HG02973 (cell line): ENCODE data around the gene ACOX1.

ENCODE experiments used
- ATAC-seq: cut with Tn5 transposase; IDR thresholded peaks from one replicate; pipeline ENCODE4 v1.9.1; 2021; ENCODE audit warnings: moderate library complexity; ENCODE audit not compliant: unreplicated experiment

ACOX1 gene

DNA sequence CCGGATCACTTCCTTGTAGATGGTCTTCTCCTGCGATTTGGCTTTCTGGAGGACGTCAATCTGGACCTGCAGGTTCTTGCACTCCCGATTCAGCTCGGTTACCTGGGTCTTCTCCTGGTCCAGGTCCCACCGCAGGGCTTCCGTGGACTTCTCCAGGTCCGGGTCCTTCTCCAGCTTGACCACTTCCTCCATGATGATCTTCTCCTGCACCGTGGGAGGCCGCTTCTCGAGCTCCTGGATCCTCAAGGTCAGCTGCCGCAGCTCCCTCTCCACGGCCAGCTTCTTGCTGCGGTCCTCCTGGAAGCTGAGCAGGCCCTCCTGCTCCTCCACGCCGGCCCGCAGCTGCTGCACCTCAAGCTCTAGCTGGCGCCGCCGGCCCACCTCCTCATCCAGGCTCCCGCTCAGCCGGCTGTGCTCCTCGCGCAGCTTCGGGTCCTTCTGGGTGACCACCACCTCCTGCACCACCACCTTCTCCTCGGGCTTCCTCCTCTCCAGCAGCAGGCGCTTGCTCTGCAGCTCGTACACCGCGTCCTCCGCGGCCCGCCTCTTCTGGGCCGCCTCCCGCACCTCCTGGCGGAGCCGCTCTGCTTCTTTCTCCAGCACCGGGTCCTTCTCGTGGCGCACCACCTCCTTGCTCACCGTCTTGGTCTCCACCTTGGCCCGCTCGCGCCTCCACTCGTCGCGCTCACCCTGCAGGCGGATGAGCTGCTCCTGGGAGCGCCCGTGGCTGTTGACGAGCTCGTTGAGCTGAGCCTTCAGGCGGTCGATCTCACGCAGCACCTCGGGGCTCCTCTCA, 29.9 kb upstream of the ACOX1 start:
- ATAC-seq: no peak

DNA sequence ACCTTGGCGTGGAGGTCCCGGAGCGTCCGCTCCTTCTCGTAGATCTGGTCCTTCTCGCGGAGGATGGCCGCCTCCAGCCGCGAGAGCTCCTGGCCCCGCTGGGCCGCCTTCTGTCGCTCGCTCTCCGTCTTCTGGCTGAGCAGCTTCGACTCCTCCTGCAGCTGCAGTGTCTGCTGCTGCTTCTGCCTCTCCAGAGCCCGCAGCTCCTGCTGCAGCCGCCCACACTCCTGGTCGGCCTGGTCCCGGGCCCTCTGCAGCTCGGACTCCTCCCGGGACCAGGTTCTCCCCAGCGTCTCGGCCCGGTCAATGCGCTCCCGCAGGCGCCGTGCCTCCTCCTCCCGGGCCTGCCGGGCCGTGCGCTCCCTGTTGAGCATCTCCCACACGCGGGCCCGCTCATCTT, 29.2 kb upstream of the ACOX1 start:
- ATAC-seq: no peak

DNA sequence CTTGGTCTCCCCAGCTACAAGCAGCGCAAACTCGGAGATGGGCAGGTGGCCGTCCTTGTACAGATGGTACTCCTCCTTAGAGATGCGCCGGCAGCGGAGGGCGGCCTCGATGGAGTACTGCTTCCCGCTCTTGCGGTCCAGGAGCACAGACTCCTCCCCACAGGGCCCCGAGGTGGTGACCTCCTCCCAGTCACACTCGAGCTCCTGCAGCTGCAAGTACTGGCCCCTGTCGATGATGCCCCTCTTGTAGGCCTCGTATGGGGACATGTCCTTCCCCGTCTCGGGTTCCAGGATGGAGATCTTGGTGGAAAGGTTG, 28.8 kb upstream of the ACOX1 start:
- ATAC-seq: no peak

DNA sequence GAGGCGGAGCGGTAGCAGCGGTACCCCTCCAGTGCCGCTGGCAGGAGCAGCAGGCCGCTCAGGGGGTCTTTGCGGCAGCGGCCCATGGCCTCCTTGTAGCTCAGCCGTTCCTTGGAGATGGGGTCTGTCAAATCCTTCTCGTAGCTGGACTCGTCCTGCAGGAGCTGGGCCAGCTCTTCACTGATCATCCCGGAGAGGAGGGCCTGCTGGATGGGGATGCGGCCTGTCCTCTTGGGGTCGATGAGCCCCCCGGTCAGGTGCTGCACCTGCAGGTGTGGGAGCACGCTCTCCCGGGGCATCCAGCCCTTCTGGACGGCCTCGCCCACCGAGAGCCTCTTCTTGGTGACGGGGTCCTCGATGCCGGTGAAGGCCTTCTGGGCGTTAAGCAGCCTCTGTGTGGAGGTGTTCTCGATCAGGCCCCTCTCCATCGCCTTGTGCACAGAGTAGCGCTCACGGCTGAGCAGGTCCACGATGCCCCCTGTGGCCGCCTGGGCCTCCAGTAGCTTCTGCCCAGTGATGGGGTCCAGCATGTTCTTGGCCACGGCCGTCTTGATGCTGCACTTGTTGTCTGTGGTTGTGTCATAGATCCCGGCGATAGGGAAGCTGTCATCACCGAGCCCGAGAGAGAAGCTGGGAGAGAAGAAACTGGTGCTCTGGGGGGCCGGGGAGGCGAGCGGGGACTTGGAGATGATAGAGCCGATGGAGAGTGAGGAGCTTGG, 28.3 kb upstream of the ACOX1 start:
- ATAC-seq: no peak

DNA sequence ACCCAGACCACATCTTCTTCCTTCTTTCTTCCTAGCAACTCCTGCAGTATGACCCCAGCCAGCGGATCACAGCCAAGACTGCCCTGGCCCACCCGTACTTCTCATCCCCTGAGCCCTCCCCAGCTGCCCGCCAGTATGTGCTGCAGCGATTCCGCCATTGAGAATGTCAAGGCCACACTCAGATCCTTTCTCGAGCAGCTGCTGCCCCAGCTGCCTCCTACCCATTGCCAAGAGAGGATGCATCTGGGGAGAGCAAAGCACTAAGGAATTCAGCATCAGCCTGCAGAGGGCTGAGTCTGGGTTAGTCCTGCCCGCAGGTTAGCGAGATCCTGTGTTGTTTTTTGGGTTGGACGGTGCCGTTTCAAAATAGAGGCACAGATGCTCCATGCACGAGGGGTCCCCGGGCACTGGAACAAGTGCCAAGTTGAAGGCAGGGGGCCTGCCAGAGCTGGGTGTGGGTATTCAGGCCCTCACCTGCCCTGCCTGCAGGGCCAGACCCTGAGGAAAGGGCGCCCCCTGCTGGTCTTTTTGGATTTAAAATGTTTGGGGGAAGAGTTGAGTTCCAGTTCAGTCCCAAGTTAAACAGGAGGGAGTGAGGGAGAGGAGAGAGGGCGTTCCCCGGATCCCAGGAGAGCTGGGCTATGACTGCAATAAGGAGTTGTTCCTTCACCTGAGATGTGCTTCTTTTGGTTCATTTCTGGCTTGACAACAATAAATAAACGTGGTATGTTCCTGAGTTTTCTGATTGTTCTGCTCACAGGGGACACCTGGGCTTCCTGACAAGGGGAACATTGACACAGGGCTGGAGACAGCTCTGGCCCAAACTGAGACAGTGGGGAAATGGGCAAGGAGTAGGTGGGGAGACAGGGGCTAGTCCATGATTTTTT, 26.5 kb upstream of the ACOX1 start:
- ATAC-seq: no peak

DNA sequence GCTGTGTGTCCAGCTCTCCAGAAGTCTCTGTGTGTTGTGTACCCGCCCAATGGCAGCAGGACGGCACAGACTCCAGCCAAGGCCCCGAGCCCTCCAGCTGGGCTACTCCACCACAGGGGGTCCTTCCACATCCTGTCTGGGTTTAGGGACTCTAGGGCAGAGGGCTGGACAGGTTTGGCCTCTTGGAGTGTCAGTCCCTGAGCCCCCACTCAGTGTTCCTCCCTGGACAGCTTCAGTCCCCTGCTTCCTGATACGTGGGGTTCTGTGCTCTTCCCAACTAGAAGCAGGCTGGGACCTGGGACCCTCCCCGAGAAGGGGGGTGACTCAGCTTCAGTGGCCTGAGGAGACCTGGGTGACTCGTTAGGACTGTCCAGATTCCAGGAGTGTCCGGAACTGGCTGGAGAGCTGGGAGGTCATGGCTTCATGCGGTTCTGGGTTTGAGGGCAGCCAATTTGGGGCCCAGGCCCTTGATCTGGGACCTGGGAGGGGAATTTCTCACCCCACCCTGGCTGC, 25.8 kb upstream of the ACOX1 start:
- no peak for ATAC-seq

DNA sequence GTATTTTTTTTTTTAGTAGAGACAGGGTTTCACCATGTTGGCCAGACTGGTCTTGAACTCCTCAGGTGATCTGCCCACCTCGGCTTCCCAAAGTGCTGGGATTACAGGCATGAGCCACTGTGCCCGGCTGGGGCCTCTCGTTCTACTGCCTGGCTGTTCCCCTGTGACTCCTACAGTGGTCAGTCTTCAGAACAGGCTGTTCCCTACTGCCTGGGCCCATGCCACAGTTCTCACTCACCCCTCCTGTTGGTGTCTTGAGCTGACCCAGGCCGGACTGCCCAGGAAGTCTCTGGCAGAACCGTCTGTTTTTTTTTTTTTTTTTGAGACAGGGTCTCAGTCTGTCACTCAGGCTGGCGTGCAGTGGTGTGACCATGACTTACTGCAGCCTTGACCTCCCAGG, 24.9 kb upstream of the ACOX1 start:
- no peak for ATAC-seq

DNA sequence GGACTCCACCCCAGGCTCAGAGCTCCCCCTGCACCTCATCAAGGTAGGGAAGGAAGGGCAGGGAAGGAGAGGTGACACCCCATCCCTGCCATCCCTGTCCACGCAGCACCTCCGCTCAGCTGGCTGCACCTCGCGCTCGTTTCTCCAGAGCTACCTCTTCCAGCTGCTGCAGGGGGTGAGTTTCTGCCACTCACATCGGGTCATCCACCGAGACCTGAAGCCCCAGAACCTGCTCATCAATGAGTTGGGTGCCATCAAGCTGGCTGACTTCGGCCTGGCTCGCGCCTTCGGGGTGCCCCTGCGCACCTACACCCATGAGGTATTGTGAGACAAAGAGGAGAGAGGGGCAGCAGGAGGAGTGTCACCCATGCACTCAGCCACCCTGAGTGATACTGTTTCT, 23.1 kb upstream of the ACOX1 start:
- no peak for ATAC-seq

DNA sequence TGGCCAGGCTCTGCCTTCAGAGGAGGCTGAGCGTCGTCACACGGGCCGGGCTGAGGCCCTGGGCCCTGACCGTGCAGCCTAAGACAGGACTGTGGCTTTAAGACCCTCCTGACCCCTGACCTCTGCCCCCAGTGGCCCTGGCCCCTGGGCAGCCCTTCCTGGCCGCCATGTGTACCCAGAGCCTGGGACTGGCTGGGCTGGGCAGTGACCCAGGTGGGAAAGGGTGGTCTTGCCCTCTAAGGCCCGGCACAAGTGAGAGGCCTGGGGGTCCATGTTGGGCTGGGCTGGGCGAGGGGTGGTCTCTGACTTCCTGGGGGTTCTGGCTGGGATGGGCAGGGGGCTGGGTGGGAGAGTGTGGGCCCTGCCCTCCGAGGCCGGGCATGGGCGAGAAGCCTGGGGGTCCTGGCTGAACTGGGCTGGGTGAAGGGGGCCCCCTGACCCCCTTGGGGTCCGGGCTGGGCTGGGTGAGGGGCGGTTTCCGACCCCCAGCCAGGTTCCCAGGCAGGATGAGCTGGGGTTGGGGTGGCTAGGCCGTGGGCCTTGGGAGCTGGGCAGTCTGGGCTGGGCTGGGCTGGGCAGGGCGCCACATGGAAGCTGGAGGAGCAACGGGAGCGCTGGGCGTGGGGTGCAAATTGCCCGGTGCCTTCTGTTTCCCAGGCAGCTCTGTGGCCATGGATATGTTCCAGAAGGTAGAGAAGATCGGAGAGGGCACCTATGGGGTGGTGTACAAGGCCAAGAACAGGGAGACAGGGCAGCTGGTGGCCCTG, 22.0 kb upstream of the ACOX1 start, which contains the start of gene CDK3:
Gene CDK3 (plus strand): TSS at position 101 of the 767 bp plus-strand sequence. CDS start 571 bp downstream, at position 672.
- ATAC-seq: no peak

DNA sequence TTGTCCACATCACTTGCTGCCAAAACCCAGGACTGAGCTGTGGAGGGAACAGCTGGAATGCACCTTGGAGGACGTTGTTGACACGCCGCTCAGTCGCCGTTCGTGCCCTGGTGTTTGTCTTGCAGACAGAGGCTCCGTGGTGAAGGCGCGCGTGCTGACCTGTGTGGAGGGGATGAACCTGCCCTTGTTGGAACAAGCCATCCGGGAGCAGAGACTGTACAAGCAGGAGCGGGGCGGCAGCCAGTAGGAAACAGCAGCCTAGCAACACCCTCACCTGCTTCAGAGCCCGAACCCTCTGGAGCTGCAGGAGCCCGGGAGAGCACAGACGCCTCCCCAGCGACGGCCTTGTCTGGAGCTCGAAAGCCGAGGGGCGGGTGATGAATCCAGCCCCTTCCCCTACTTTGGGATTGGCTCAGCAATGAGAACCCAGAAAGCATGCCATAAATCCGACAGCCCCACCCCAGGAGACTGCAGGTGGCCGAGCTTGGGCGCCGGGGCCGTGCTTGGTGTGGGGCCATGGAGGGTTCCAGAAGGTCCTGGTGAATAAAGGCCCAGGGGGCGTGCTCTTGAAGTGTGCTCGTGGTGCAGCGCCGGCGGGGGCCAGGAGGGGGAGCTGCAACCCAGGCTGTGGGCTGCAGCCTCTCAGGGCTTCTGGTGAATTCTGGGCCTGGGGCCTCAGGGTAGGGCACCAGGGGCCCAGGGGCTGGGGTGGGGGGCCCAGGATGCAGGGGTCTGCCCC, 21.2 kb upstream of the ACOX1 start:
- ATAC-seq: no peak

DNA sequence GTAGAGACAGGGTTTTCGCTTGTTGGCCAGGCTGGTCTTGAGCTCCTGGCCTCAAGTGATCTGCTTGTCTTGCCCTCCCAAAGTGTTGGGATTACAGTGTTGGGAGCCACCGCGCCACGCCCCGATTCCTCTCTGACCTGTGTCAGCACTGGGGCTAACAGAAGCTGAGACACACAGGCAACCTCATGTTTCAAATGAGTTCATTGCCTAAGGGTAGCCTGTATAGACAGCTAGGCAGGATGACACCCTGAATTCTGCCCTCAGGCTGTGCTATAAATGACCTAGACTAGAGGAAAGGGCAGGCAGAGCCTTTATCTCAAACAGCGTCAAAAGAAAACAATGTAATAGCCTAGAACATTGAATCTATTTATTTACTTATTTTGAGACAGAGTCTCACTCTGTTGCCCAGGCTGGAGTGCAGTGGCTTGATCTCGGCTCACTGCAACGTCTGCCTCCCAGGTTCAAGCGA, 19.4 kb upstream of the ACOX1 start:
- no peak for ATAC-seq

DNA sequence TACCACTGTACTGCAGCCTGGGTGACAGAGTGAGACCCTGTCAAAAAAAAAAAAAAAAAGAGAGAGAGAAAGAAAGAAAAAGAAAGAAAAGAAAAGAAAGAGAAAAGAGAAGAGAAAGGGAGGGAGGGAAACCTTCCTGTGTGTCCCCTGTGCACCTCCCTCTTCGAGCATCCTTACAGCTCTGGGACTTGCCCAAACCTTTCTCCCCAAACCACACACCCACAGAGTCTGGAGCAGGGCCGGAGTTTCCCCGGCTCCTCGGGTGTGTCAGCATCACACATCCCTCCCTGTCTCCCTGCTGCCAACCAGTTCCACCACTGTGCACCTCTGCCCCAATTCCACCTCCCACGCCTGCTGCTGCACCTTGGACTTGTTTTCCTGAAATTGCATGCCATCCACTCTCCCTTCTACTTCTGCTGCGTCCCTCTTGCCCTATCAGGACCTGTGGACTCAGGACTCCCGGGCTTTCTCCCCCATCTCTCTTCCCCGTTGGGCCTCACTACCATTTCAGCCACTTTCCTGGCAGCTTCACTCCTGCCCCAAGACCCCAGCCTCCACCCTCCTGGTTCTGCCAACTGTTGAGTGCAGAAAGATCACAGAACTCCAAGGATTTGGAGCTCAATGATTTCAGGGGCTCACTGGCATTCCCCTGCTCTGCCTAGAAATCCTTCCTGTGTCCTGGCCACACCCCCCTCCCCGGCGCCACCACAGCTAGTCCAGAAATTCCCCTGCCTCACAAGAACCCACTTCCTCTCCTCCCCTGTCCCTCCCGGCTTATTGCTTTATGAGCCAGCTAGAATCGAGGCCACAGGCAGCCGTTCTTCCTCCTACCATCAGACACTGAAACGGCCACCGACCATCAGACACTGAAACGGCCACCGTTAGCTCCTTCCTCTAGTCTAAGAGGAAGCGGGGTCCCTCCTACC, 18.0 kb upstream of the ACOX1 start:
- ATAC-seq: no peak

DNA sequence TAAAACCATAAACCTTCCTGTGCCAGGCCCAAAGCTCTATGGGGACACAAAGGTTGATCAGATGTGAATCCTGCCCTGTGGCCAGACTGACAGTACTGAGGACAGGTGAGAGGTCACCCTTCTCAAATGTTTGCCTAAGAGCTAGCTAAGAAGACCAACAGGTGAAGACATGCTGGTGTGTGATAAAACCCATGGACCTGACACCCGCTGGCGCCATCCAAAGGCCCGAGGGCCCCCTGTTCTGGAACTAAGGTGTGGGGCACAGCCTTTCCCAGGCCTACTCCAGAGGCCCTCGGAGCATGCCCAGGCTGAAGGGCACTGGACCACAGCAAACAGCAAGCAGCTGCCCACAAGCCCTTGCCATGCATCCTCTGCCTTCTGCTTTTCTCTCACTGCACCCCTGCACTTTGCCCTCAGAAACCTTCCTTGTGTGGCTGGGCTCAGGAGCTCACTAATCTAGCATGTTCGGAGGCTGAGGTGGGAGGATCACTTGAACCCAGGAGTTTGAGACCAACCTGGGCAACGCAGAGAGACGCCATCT, 16.5 kb upstream of the ACOX1 start:
- ATAC-seq: no peak

DNA sequence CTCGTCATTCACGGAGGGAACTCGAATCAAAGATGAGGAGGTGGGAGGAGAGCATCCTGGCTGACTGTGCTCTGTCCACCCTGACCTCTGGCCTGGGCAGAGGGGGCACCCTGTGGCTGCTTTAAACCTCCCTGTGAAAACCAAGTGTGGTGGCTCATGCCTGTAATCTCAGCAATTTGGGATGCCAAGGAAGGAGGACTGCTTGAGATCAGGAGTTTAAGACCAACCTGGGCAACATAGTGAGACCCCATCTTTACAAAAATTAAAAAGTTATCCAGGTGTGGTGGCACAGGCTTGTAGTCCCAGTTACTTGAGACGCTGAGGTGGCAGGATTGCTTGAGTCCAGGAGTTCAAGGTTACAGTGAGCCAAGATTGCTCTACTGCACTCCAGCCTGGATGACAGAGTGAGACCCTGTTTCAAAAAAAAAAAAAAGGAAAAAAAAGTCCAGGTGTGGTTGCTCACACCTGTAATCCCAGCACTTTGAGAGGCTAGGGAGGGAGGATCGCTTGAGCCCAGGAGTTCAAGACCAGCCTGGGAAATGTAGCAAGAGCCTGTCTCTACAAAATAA, 15.9 kb upstream of the ACOX1 start:
- ATAC-seq: no peak

DNA sequence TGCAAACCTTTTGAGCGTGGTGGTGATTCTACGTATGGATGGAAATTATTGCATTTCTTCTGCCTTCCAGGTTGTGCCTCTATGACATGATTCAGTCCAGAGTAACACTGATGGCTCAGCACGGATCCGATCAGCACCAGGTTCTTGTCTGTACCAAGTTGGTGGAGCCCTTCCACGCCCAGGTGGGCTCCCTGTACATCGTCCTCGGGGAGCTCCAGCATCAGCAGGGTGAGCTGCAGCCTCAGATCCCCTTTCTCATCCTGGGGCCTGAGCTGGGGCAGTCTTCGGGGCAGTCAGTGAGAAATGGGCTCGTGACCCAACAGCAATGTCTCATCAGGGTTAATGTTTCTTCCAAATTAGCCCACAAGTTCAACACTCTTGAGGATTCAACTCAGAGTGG, 12.4 kb upstream of the ACOX1 start:
- no peak for ATAC-seq

DNA sequence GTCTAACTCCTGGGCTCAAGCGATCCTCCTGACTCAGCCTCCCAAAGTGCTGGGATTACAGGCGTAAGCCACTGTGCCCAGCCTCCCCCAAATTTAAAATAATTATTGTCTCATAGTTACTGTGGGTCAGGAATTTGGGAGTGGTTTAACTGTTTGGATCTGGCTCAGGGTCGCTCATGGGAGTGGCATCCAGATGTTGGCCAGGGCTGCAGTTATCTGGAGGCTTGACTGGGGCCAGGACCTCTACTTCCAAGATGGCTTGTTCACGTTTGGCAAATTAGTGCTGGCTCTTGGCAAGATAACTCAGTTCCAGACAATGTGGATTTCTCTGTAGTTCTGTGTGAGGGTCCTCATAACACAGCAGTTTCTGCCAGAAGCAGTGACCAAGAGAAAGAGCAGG, 8.1 kb upstream of the ACOX1 start:
- no peak for ATAC-seq

DNA sequence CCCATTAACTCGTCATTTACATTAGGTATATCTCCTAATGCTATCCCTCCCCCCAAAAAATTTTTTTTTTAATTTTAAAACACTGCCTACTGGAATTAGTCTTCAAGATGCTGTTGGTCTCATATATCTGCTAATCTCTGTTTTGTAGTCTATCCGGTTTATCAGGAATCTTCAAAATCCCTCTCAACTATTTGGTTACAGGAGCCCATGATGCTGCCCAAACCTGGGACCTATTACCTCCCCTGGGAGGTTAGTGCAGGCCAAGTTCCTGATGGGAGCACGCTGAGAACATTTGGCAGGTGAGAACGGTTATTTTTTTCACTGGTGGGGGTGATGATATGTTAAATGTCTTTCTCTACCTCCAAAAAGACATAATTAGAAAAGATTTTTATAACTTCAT, 7.0 kb upstream of the ACOX1 start:
- no peak for ATAC-seq

DNA sequence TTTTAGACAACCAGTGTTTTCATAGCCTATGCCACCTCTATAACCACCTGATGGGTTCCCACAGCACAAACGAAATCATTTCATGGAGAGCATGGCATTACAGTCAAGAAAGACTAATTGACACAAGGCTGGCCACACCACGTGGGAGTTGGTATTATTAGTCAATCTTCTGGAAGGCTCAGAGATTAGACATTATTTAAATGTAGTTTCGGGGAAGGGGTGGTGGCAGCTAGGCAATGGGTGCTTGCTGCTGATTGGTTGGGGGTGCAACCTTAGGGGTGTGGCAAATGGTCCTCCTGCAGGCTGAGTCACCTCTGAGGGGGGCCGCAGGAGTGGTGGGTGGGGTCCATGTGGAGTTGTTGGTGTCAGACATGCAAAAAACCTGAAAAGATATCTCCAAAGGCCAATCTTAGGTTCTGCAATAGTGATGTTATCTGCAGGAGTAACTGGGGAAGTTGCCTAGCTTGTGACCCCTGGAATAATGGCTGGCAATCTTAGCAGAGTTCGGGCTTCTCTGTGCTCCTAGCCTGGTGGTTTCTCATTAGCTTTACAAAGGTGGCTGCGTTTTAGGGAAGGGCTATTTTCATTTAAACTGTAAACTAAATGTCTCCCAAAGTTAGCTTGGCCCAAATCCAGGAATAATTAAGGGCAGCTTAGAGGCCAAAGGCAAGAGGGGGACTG, 4.7 kb upstream of the ACOX1 start:
- ATAC-seq: no peak
